Measurements from ENCODE around the gene GPAM. TPM values are rescaled to one million over a fixed set of nuclear protein-coding genes. Genes with fewer than 3 reads are reported as not detected.

Gene GPAM
- total RNA-seq, 1 experiment from 2014 or later: 16.0 TPM

DNA sequence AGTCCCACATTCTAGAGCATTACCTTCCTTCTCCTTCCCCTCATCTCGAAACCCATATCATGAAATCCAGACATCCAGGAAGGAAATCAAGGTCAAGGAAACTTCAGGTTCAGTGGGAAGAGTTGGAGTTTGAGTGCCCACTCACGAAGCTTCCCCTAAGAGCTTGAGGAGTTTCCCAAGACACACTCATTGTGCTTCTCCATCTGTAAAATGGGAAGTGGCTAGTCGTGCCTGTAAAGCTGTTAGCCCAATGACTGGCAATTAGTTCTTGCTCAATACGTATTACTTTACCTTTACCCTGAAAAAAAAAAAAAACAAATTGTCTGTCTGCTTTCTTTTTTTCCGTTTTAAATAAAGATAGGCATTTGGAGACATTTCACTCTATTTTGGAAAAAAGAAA lies 42.3 kb downstream of the GPAM start:
- no peak overlapping the region for H2AFZ ChIP-seq (ENCODE audit: low read length)
- H3K23me2 ChIP-seq (ENCODE audit: insufficient read length, low read depth, low read length, poor library complexity, severe bottlenecking): no peaks in the 10 kb centered on the region
- no peaks in the 10 kb centered on the region for H3K4me1 ChIP-seq (ENCODE audit: insufficient read depth, low read length)
- DNase-seq: no peak
- no peaks in the 10 kb centered on the region; a peak in 2 of 7 replicates for H3K36me3 Mint-ChIP-seq (ENCODE audit: insufficient read depth in 1 of 3, low read depth in 3 of 3)
- H3K4ac ChIP-seq (ENCODE audit: low read depth, low read length): no peak overlapping the region
- H3K27me3 Mint-ChIP-seq (ENCODE audit: low read depth): peaks cover 2% of the 10 kb centered on the region; the same call in 1 of the 2 replicates
- H4K8ac ChIP-seq (replicated peaks; ENCODE audit: insufficient read length, low read depth, low read length): no peak overlapping the region
- no peak overlapping the region; a peak in 1 of 7 replicates for H3K27ac Mint-ChIP-seq
- no peaks in the 10 kb centered on the region for H3K79me2 ChIP-seq (ENCODE audit: insufficient read depth, low read length)
- no peak overlapping the region for H3K9ac ChIP-seq (ENCODE audit: extremely low read depth, insufficient read length, low read length)
- H2BK120ac ChIP-seq (ENCODE audit: low read depth, low read length, poor library complexity, severe bottlenecking): no peak overlapping the region
- no peak overlapping the region for H2BK20ac ChIP-seq (ENCODE audit: low read depth, low read length, poor library complexity, severe bottlenecking)
- no peaks in the 10 kb centered on the region for H4K20me1 ChIP-seq (ENCODE audit: control insufficient read depth, insufficient read depth, insufficient read length)
- H3K23ac ChIP-seq (ENCODE audit: insufficient read length, low read depth, low read length): no peak overlapping the region
- no peak overlapping the region for H3K4me2 ChIP-seq (ENCODE audit: insufficient read depth, insufficient read length, low read length)
- no peak overlapping the region for H3K18ac ChIP-seq (ENCODE audit: insufficient read length, low read depth, low read length)
- no peak overlapping the region for H3K14ac ChIP-seq (ENCODE audit: insufficient read depth, low read length)
- H2BK12ac ChIP-seq (ENCODE audit: insufficient read length, low read depth, low read length): no peak overlapping the region
- H3K56ac ChIP-seq (ENCODE audit: insufficient read length, low read depth, low read length): no peak overlapping the region
- no peak overlapping the region for H3K4me3 Mint-ChIP-seq
- peaks cover 6 to 8% of the 10 kb centered on the region in 2 experiments for H3K4me1 Mint-ChIP-seq
- no CpG with 5 or more reads among the region's 5 CpGs for WGBS (ENCODE audit: extremely low coverage, insufficient read length, low lambda C conversion rate)
- H3K27ac ChIP-seq (ENCODE audit: insufficient read length, low read depth, low read length): no peak overlapping the region
- H4K91ac ChIP-seq (ENCODE audit: insufficient read length, low read depth, low read length): no peak overlapping the region
- H3K9me3 ChIP-seq (ENCODE audit: control insufficient read depth, low read depth, low read length): no peaks in the 10 kb centered on the region
- TF ChIP-seq, protein P1, sequence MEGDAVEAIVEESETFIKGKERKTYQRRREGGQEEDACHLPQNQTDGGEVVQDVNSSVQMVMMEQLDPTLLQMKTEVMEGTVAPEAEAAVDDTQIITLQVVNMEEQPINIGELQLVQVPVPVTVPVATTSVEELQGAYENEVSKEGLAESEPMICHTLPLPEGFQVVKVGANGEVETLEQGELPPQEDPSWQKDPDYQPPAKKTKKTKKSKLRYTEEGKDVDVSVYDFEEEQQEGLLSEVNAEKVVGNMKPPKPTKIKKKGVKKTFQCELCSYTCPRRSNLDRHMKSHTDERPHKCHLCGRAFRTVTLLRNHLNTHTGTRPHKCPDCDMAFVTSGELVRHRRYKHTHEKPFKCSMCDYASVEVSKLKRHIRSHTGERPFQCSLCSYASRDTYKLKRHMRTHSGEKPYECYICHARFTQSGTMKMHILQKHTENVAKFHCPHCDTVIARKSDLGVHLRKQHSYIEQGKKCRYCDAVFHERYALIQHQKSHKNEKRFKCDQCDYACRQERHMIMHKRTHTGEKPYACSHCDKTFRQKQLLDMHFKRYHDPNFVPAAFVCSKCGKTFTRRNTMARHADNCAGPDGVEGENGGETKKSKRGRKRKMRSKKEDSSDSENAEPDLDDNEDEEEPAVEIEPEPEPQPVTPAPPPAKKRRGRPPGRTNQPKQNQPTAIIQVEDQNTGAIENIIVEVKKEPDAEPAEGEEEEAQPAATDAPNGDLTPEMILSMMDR (conservative IDR thresholded peaks at IDR 0.05): no peak
- H2BK5ac ChIP-seq (ENCODE audit: insufficient read length, low read length): no peak overlapping the region
- H3T11ph ChIP-seq (ENCODE audit: low read length): no peak overlapping the region
- H3K9me3 Mint-ChIP-seq: no peaks in the 10 kb centered on the region; a peak in 1 of 5 replicates
- no peak overlapping the region for H2AK5ac ChIP-seq (ENCODE audit: insufficient read length, low read length)
- no peaks in the 10 kb centered on the region for H3K79me1 ChIP-seq (ENCODE audit: insufficient read depth, low read depth, low read length, poor library complexity, severe bottlenecking)
- no peaks in the 10 kb centered on the region for H3K27me3 ChIP-seq (ENCODE audit: insufficient read depth, low read length)
- H4K5ac ChIP-seq (ENCODE audit: insufficient read length, low read depth, low read length): no peak overlapping the region
- no peak overlapping the region for H2BK15ac ChIP-seq (ENCODE audit: low read depth, low read length)

All from H9 (cell line).